ENCODE data around the gene TAS2R4. TPM values are rescaled to one million over a fixed set of nuclear protein-coding genes. Genes with fewer than 3 reads are reported as not detected.

Gene TAS2R4, protein sequence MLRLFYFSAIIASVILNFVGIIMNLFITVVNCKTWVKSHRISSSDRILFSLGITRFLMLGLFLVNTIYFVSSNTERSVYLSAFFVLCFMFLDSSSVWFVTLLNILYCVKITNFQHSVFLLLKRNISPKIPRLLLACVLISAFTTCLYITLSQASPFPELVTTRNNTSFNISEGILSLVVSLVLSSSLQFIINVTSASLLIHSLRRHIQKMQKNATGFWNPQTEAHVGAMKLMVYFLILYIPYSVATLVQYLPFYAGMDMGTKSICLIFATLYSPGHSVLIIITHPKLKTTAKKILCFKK
- total RNA-seq, result 1 to 10 TPM in 1 of 2 donors, under 1 TPM in 1; 0.81 to 3.5 TPM

DNA sequence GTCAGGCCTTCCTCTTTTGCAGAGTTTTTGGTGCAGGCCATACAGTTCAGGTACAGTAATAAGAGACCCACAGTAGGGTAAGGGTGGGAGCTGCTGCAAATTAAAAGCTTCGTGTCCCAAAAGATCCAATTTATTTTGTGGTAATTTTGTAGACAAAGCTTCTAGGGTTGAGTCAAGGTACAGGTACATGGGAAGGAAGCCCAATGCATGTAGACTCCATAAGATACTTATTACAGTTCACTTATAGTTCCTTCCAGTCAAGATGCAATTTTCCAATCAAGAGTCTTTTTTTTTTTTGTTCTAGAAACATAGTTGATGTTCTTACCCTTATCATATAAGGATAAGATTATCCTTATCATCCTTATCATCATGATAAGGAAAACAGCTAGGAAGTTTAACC lies at the start of gene TAS2R4:
TSS of gene TAS2R4 (plus strand) at position 301 of the 400 bp plus-strand sequence. CDS start 1,815 bp downstream, outside the sequence.
- Histone ChIP-seq H3K36me3 (peaks cover 3% of the 10 kb centered on the region), H3K27me3 (replicated peaks; ENCODE audit: insufficient read depth) (no peaks in the 10 kb centered on the region), H3K4me1 (ENCODE audit: control insufficient read depth in 1 of 2, low read depth in 2 of 2) (no peaks in the 10 kb centered on the region), H3K27ac (no peak within 1 kb of the TSS), H3K9me3 (no peaks in the 10 kb centered on the region), H3K4me3 (no peak within 1 kb of the TSS)
- DNase-seq (ENCODE audit: low spot score), result no peak
- ATAC-seq (ENCODE audit: insufficient number of reproducible peaks, low FRiP score, low read depth), result no peak
- TF ChIP-seq, protein P1, sequence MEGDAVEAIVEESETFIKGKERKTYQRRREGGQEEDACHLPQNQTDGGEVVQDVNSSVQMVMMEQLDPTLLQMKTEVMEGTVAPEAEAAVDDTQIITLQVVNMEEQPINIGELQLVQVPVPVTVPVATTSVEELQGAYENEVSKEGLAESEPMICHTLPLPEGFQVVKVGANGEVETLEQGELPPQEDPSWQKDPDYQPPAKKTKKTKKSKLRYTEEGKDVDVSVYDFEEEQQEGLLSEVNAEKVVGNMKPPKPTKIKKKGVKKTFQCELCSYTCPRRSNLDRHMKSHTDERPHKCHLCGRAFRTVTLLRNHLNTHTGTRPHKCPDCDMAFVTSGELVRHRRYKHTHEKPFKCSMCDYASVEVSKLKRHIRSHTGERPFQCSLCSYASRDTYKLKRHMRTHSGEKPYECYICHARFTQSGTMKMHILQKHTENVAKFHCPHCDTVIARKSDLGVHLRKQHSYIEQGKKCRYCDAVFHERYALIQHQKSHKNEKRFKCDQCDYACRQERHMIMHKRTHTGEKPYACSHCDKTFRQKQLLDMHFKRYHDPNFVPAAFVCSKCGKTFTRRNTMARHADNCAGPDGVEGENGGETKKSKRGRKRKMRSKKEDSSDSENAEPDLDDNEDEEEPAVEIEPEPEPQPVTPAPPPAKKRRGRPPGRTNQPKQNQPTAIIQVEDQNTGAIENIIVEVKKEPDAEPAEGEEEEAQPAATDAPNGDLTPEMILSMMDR (IDR thresholded peaks at IDR 0.05), result no peak

DNA sequence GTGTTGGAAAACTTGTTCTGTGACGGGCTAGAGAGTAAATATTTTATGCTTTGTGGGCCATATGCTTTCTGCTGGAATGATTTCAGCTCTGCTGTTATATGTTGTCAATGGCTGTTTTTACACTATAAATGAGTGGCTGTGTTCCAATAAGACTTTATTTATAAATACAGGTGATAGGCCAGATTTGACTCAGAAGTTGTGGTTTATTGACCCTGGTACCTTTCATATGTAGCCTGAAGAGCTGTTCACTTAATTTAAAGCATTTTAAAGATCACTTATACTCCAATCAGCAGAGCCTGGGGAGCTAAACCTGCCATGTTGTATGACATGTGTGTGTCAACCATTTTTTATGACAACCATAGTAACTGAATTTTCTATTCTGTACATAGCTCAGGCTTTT lies 47.5 kb upstream of the TAS2R4 start:
- no peak for ATAC-seq (ENCODE audit: insufficient number of reproducible peaks, low FRiP score, low read depth)
- no peak for DNase-seq (ENCODE audit: low spot score)
- H3K36me3 ChIP-seq, result no peaks in the 10 kb centered on the region
- no peak overlapping the region for H3K27ac ChIP-seq
- H3K4me1 ChIP-seq (ENCODE audit: control insufficient read depth in 1 of 2, low read depth in 2 of 2), result no peaks in the 10 kb centered on the region
- H3K4me3 ChIP-seq, result no peak overlapping the region
- no peaks in the 10 kb centered on the region for H3K9me3 ChIP-seq
- H3K27me3 ChIP-seq (replicated peaks; ENCODE audit: insufficient read depth), result no peaks in the 10 kb centered on the region
- TF ChIP-seq, protein P1 (IDR thresholded peaks at IDR 0.05), result no peak

DNA sequence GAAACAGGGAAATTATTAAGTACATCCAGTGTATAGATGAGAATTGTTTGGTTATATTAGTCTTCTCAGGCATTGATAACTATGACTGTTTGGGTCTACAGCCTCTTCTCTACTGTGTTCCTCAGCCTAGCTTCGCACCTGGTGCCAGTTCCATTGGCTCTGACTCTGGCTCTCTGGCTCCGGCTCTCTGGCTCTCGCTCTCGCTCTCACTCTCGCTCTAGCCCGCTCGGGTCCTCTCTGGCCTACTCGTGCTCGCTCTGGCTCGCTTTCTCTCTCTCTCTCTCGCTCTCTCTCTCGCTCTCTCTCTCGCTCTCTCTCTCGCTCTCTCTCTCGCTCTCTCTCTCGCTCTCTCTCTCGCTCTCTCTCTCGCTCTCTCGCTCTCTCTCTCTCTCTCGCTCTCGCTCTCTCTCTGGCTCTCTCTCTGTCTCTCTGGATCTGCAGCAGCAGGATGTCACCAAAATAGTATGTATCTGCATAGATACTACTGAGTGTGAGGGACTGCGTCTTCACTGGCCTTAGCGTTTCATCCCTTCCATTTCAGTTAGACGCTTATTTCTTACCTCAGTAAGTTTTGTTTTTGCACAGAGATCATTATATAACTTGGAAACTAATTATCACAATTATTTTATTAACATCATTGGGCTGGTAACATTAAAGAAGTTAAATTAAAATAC lies 44.9 kb upstream of the TAS2R4 start:
- TF ChIP-seq, protein P1 (IDR thresholded peaks at IDR 0.05), result no peak
- Histone ChIP-seq H3K27ac (no peak overlapping the region), H3K4me1 (ENCODE audit: control insufficient read depth in 1 of 2, low read depth in 2 of 2) (no peaks in the 10 kb centered on the region), H3K9me3 (no peaks in the 10 kb centered on the region), H3K36me3 (no peaks in the 10 kb centered on the region), H3K27me3 (replicated peaks; ENCODE audit: insufficient read depth) (no peaks in the 10 kb centered on the region), H3K4me3 (no peak overlapping the region)
- ATAC-seq (ENCODE audit: insufficient number of reproducible peaks, low FRiP score, low read depth) (no peak), DNase-seq (ENCODE audit: low spot score) (no peak)

DNA sequence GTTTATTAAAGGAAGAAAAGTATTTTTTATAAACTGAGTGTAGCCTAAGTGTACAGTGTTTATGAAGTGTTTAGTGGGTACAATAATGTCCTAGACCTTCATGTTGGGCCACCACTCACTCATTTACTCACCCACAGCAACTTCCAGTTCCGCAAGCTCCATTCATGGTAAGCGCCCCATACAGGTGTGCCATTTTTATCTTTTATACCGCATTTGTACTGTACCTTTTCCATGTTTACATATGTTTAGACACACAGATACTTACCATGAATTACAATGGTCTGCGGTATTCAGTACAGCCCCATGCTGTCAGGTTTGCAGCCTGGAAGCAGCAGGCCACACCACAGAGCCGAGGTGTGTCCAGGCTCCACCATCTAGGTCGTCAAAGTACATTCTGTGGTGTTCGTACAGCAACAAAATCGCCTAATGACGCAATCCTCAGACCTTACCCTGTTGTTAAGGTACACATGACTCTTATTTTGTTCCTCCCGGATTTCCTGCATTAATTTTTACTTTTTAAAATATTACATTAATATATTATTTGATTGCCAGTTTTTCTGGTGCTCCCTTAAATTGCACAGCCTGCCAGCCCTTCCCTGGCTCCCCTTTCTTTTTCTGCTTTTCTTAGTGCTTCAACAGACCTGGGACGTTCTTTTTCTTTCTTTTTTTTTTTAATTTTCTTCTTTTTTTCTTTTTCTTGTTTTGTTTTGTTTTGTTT lies 39.2 kb upstream of the TAS2R4 start:
- ATAC-seq (ENCODE audit: insufficient number of reproducible peaks, low FRiP score, low read depth) (no peak), DNase-seq (ENCODE audit: low spot score) (no peak)
- no peaks in the 10 kb centered on the region for H3K9me3 ChIP-seq
- peaks cover 5 to 18% of the 10 kb centered on the region in 2 donors for H3K4me1 ChIP-seq (ENCODE audit: control insufficient read depth in 1 of 2, low read depth in 2 of 2)
- peaks cover 6% of the 10 kb centered on the region for H3K36me3 ChIP-seq
- H3K27me3 ChIP-seq (replicated peaks; ENCODE audit: insufficient read depth), result no peaks in the 10 kb centered on the region
- TF ChIP-seq, protein P1 (IDR thresholded peaks at IDR 0.05), result no peak
- H3K27ac ChIP-seq, result peak overlapping the region; percentile 64 to 76
- peak overlapping the region; percentile 74 for H3K4me3 ChIP-seq

All from thoracic aorta (tissue), 2 donors.